SJSA1 (cell line): ENCODE data around the gene GSTA3. TPM values are rescaled to one million over a fixed set of nuclear protein-coding genes. Genes with fewer than 3 reads are reported as not detected.
"Not testable (repeated sequence)": the region's sequence is repeated elsewhere in the genome, so short reads cannot be mapped to it uniquely, and the experiment has no call there.

Source experiments
- DNase-seq, 2 experiments: peaks; one replicate each; pipeline ENCODE4 v3.0.0-alpha.2; 2015 to 2020; ENCODE audit warnings: low spot score in 2 of 2, low read depth in 1 of 2
- H3K27ac ChIP-seq: fragments of 250-450 bp; sonication (Bioruptor Pico); 2 replicates; pipeline ENCODE4 v1.5.1; 2020; ENCODE audit warnings: mild to moderate bottlenecking, moderate library complexity
- H3K27me3 ChIP-seq: fragments of 250-450 bp; sonication (Bioruptor Pico); replicated peaks from 2 replicates; pipeline ENCODE4 v1.5.1; 2020; ENCODE audit warnings: mild to moderate bottlenecking, moderate library complexity
- H3K36me3 ChIP-seq: fragments of 250-450 bp; sonication (Bioruptor Pico); 2 replicates; pipeline ENCODE4 v1.5.1; 2020; ENCODE audit warnings: mild to moderate bottlenecking
- H3K4me1 ChIP-seq: fragments of 250-450 bp; sonication (Bioruptor Pico); replicated peaks from 2 replicates; pipeline ENCODE4 v1.6.1; 2021; ENCODE audit warnings: mild to moderate bottlenecking
- H3K4me3 ChIP-seq: fragments of 250-450 bp; sonication (Bioruptor Pico); 2 replicates; pipeline ENCODE4 v1.5.1; 2020; ENCODE audit warnings: mild to moderate bottlenecking
- H3K9me3 ChIP-seq: fragments of 250-450 bp; sonication (Bioruptor Pico); replicated peaks from 2 replicates; pipeline ENCODE4 v1.5.1; 2020; ENCODE audit warnings: mild to moderate bottlenecking
- total RNA-seq: library from RNA; depleted of rRNA; stranded (reverse); fragments of >200 nt; shearing (Covaris generic); gene quantifications from 2 replicates; pipeline ENCODE4 v1.2.3, GENCODE V29; 2014

GSTA3 gene
- total RNA-seq, 1 experiment from 2014 or later = not detected

GRCh38 chr6:52894285-52894684 lies 15.2 kb downstream of the GSTA3 start:
- Histone ChIP-seq H3K27ac (no peak overlapping the region), H3K9me3 (no peaks in the 10 kb centered on the region), H3K36me3 (no peaks in the 10 kb centered on the region), H3K4me1 (peaks cover 4% of the 10 kb centered on the region; the same call in 1 of the 2 replicates), H3K4me3 (no peak overlapping the region), H3K27me3 (0 out of 2 replicates have a peak, but pooled peaks cover 3% of the 10 kb centered on the region)
- no peak for DNase-seq

GRCh38 chr6:52893803-52894202 lies 15.7 kb downstream of the GSTA3 start:
- peaks cover 4% of the 10 kb centered on the region; the same call in 1 of the 2 replicates for H3K4me1 ChIP-seq
- no peaks in the 10 kb centered on the region for H3K9me3 ChIP-seq
- H3K27ac ChIP-seq = no peak overlapping the region
- 0 out of 2 replicates have a peak, but pooled peaks cover 3% of the 10 kb centered on the region for H3K27me3 ChIP-seq
- H3K36me3 ChIP-seq = no peaks in the 10 kb centered on the region
- H3K4me3 ChIP-seq = no peak overlapping the region
- no peak for DNase-seq

DNA sequence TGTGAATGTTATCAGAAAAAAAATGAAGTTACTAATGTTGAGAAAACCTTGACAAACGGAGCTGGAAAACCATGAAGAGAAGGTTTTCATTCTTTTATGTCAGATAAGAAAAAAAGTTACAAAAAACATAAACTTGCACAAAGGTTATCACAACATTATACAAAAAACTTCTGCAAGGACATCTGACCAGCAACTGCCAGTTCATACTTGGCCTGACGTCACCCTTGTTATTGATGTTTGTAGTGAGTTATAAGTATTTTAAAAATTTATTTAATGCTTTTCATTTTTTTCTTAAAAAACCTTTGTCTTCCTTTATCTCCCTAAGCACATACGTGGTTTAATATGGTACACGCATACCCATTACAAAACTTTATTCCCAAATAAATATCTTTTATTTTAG lies 16.3 kb downstream of the GSTA3 start:
- Histone ChIP-seq H3K27ac (no peak overlapping the region), H3K4me3 (no peak overlapping the region), H3K27me3 (0 out of 2 replicates have a peak, but pooled peaks cover 3% of the 10 kb centered on the region), H3K4me1 (peaks cover 4% of the 10 kb centered on the region; the same call in 1 of the 2 replicates), H3K36me3 (no peaks in the 10 kb centered on the region), H3K9me3 (no peaks in the 10 kb centered on the region)
- DNase-seq = no peak

DNA sequence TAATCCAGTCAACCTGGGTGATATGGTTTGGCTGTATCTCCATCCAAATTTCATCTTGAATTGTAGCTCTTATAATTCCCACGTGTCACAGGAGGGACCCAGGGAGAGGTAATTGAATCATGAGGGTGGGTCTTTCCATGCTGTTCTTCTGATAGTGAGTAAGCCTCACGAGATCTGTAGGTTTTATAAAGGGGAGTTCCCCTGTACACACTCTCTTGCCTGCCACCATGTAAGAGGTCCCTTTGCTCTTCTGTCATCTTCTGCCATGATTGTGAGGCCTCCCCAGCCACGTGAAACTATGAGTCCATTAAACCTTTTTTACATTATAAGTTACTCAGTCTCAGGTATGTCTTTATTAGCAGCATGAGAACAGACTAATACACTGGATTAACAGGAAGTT lies 19.5 kb downstream of the GSTA3 start:
- Histone ChIP-seq H3K9me3 (no peaks in the 10 kb centered on the region), H3K36me3 (no peaks in the 10 kb centered on the region), H3K4me3 (no peak overlapping the region), H3K27ac (no peak overlapping the region), H3K27me3 (0 out of 2 replicates have a peak, but pooled peaks cover 3% of the 10 kb centered on the region), H3K4me1 (peaks cover 4% of the 10 kb centered on the region; the same call in 1 of the 2 replicates)
- DNase-seq = no peak

GRCh38 chr6:52887910-52888524 lies 21.5 kb downstream of the GSTA3 start:
- Histone ChIP-seq H3K36me3 (no peaks in the 10 kb centered on the region), H3K4me3 (no peak overlapping the region), H3K27me3 (no peaks in the 10 kb centered on the region), H3K27ac (no peak overlapping the region), H3K9me3 (no peaks in the 10 kb centered on the region), H3K4me1 (no peaks in the 10 kb centered on the region)
- no peak for DNase-seq

GRCh38 chr6:52881996-52882841 lies 27.3 kb downstream of the GSTA3 start:
- peak overlapping the region; percentile 45 for H3K4me3 ChIP-seq
- DNase-seq = peak; percentile 77
- no peaks in the 10 kb centered on the region for H3K36me3 ChIP-seq
- peak overlapping the region; percentile 60 for H3K27ac ChIP-seq
- H3K9me3 ChIP-seq = no peaks in the 10 kb centered on the region
- no peaks in the 10 kb centered on the region for H3K27me3 ChIP-seq
- H3K4me1 ChIP-seq = peaks cover 17% of the 10 kb centered on the region

DNA sequence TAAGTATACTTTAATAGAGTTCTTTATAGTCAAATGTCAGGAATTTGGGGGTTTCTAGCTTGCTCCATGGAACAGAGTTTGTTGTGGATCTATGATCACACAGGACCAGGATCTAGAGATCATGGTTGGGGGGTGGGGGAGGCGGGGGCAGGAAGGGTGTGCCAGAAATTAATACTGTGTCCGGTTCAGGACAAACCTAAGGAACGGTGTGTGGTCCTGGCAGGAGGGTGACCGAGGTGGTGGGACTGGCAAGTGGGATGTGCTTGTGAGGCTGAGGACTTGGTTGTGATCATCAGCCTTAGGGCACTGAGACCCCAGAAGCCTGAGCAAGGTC lies 27.9 kb downstream of the GSTA3 start:
- Histone ChIP-seq H3K9me3 (no peaks in the 10 kb centered on the region), H3K4me1 (peaks cover 23% of the 10 kb centered on the region), H3K36me3 (no peaks in the 10 kb centered on the region), H3K4me3 (peak overlapping the region; percentile 45), H3K27me3 (no peaks in the 10 kb centered on the region), H3K27ac (peak overlapping the region; percentile 60; the same call in 1 of the 2 replicates)
- DNase-seq = no peak

GRCh38 chr6:52877786-52878185 lies 31.7 kb downstream of the GSTA3 start:
- Histone ChIP-seq H3K27me3 (no peaks in the 10 kb centered on the region), H3K36me3 (no peaks in the 10 kb centered on the region), H3K27ac (no peak overlapping the region), H3K4me1 (peaks cover 27% of the 10 kb centered on the region), H3K4me3 (no peak overlapping the region), H3K9me3 (no peaks in the 10 kb centered on the region)
- DNase-seq = no peak

- Histone ChIP-seq H3K4me1 (peaks cover 26% of the 10 kb centered on the region), H3K4me3 (no peak overlapping the region), H3K9me3 (no peaks in the 10 kb centered on the region), H3K27me3 (no peaks in the 10 kb centered on the region), H3K36me3 (no peaks in the 10 kb centered on the region), H3K27ac (no peak overlapping the region)
- peak in 1 of 2 experiments; percentile 41 for DNase-seq
Observed at GRCh38 chr6:52877168-52877567, 32.3 kb downstream of the GSTA3 start.

GRCh38 chr6:52876056-52876787 lies 33.3 kb downstream of the GSTA3 start:
- H3K9me3 ChIP-seq = no peaks in the 10 kb centered on the region
- peaks cover 17% of the 10 kb centered on the region for H3K4me1 ChIP-seq
- no peak overlapping the region for H3K27ac ChIP-seq
- H3K36me3 ChIP-seq = no peaks in the 10 kb centered on the region
- peak in 1 of 2 experiments; percentile 13 for DNase-seq
- no peak overlapping the region for H3K4me3 ChIP-seq
- H3K27me3 ChIP-seq = no peaks in the 10 kb centered on the region

- Histone ChIP-seq H3K27me3 (no peaks in the 10 kb centered on the region), H3K27ac (no peak overlapping the region), H3K4me1 (peaks cover 7% of the 10 kb centered on the region), H3K4me3 (no peak overlapping the region), H3K36me3 (no peaks in the 10 kb centered on the region), H3K9me3 (no peaks in the 10 kb centered on the region)
- no peak for DNase-seq
Observed at GRCh38 chr6:52872031-52872430, 37.5 kb downstream of the GSTA3 start.

DNA sequence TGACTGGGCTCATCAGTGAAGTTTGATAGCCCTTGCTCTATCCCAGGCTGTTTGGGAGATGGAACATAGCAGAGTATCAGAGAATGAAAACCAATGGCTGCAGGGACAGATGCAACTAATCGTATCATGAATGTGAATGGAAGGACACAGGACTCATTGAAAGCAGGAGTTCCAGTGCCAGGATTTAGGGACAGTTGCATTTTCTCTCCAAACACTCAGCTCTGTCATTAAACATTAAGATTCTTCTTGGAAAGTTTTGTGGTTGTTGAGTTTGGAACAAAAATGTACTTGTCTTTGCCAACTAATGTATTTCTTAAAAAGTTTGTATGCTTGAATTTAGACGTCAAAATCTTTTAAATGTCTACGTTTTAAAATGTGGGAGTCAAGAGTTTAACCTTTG lies 37.9 kb downstream of the GSTA3 start:
- DNase-seq = no peak
- H3K4me3 ChIP-seq = no peak overlapping the region
- H3K36me3 ChIP-seq = no peaks in the 10 kb centered on the region

GRCh38 chr6:52870335-52871091 lies 39.0 kb downstream of the GSTA3 start:
- H3K4me3 ChIP-seq, DNase-seq, H3K27ac ChIP-seq, H3K36me3 ChIP-seq, H3K4me1 ChIP-seq, H3K9me3 ChIP-seq, H3K27me3 ChIP-seq: not testable (repeated sequence)

More for the DNA sequence above, 37.9 kb downstream of the GSTA3 start:
- Histone ChIP-seq H3K4me1 (peaks cover 3% of the 10 kb centered on the region), H3K27ac (no peak overlapping the region), H3K27me3 (no peaks in the 10 kb centered on the region), H3K9me3 (no peaks in the 10 kb centered on the region)
